SIG-M5 treated with dmso at 0.1 percent for 504 hours (cell line): ENCODE measurements around the gene ABCA6.

Experiments
- DNase-seq: peaks from one replicate; lab custom pipeline; 2025; ENCODE audit not compliant: unreplicated experiment; lab: John Stamatoyannopoulos, UW

ABCA6 gene

GRCh38 chr17:69050999-69051775, 90.5 kb downstream of the ABCA6 start:
- peak; percentile 56 for DNase-seq

GRCh38 chr17:69048634-69049033, 93.1 kb downstream of the ABCA6 start:
- DNase-seq = no peak

DNA sequence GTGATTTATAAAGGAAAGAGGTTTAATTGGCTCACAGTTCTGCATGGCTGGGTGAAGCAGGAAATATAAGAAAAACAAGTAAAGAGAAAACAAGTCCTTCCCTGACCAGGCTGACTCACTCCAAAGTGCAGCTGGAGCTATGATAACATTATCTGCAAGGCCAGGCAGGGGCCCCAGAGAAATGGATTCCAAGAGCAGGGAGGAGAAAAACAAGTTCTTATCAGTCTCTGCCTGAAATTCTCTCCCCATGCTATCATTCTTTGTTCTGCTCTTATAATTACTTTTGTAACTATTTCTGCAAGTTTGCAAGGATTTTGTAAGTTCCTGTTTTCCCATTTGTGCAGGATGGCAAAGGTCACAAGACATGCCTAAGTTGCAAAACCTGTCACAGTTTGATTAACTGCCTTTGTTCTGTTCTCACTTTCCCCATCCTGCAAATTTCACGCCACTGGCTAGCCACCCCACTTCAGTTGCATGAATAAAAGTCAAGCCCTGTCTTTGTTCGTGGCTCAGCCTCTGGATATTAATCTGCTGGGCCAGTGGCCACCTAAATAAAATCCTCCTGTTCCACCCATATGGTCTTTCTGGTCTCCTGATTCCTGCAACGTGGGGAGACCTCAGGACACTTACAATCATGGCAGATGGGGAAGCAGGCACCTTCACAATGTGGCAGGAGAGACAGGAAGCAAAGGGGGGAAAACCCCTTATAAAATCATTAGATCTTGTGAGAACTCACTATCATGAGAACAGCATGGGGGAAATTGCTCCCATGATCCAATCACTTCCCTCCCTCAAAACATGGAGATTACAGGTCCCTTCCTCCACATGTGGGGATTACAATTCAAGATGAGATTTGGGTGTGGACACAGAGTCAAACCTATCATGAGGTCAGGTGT, 94.1 kb downstream of the ABCA6 start:
- peak; percentile 95 for DNase-seq

DNA sequence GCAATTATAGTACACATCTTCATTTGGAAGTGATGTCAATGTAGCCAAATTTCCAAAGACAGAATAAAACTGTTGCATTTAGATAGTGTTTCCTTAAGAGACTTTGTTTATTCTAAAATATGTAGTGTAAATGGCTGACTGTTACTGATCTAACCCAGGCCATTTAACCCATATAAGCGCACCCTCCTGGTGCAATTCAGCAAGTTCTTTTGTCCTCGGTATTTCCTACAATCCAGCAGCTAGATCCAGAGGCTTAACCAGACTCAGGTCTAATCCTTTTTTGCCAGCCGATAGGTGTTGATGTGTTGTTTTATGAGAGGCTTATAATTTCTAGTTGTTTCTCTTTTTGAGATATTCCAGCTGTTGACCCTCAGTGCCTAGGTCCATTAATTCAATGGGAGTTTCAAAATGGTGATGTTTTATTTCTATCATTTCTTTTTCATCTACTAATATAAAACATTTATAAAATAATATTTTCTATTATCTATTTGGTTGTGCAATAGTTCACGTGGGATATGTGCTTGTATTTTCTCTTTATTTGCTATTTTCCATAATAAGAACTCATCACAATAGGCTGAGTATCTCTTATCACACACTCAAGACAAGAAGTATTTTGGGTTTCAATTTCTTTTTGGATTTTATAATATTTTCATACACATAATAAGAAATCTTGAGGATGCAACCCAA, 95.4 kb downstream of the ABCA6 start:
- DNase-seq = no peak

DNA sequence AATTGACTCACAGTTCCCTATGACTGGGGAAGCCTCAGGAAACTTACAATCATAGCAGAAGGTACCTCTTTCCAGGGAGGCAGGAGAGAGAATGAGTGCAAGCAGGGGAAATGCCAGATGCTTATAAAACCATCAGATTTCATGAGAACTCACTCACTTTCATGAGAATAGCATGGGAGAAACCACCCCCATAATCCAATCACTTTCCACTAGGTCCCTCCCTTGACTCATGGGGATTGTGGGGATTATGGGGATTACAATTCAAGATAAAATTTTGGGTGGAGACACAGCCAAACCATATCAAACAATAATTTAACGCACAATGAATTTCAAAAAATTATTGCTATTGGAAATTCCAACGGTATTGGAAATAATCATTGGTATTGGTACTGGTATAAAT, 96.0 kb downstream of the ABCA6 start:
- DNase-seq = no peak

DNA sequence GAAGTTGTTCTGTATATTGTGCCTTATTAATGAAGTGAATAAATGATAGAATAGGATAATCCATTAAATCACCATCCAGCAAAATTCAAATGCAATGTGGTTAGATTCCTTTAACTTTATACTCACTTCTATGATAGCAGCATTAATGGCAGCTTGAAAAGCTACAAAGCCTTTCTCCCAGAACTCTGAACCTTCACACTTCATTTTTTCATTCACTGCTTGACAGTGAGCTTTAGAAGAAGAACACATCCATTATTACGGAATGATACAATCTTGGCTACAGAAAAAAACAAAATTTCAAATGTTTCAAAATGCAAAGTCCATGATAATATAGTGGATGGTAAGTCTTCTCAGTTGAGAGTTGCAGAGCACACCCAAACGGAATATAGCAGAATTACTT, 97.3 kb downstream of the ABCA6 start:
- no peak for DNase-seq

DNA sequence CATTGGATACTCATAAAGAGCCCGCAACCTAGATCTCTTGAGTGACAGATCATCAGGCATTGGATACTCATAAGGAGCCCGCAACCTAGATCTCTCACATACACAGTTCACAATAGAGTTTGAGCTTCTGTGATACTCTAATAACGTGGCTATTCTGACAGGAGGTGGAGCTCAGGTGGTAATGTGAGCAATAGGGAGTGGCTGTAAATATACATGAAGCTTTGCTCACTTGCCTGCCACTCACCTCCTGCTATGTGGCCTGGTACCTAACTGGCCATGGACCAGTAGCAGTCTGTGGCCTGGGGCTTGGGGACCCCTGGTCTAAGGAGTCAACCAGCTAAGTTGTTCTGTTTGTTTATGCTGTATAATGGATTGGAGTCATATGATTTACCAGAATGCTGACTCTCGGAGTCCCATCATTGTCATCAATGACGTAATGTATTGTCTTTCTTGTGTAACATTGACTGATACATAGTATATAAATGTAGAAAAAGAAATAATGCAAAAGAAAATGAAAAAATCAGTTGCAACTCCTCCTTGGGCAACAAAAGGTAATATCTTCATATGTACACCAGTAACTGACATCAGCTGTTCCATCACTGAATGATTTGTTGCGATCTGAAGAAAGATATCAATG, 98.5 kb downstream of the ABCA6 start:
- no peak for DNase-seq

DNA sequence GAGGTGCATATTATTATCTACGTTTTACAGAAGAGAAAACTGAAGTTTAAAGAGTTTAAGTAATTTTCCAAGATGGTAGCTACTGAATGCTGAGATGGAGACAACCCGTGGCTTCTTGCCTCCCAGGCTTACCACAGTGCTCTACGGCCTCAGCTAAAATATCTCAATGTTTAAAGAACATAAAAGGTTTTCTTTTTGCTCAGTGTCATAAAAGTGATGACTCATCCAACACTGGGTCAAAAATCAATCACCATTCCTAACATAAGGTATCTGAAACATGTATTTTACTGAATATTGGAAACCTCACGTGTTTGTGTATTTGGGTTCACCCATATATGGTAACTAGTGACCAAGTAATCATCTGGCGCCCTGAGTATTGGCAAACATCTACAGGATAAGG, 99.4 kb downstream of the ABCA6 start:
- no peak for DNase-seq

- DNase-seq = no peak
Measured at GRCh38 chr17:69031839-69032238, 109.9 kb downstream of the ABCA6 start.

GRCh38 chr17:69030169-69030568, 111.5 kb downstream of the ABCA6 start:
- DNase-seq = no peak
